ENCODE measurements around the gene MYH4. TPM values are rescaled to one million over a fixed set of nuclear protein-coding genes. Genes with fewer than 3 reads are reported as not detected.

MYH4 gene
- total RNA-seq, 4 donors from 2014 or later: 0.04 to 0.36 TPM; not detected in 2

DNA sequence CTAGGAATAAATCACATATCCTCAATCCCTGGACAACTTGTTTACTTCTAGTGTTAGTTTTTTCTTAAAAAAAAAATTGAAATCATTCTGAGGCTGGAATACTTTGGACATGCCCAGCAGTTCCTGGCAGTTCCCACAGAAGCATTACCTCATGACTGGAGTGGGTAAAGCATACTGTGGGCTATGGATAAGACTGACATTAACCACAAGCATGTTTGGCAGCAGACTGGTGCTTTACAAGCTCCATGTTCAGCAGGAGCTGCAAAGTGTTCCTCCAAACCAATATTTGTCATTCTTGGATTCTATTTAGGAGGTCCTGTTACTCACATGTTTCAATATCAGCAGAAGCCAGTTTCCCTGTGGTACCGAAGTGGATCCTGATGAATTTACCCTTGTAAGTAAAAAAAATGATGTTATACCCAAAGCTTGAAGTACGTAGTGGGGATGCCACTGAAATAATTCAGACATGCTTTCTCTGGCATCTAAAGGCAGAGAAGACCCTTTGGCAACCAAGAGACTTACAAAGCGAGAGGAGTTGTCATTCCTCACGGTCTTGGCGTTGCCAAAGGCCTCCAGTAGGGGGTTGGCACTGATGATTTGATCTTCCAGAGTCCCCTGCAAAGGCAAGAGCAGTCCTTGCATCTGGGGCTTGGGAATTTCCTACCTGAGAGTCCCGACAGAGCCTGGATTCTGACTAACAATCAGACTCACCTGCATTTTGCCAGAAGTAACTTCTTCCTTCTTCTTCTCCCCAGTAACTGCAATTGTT is 44.1 kb upstream of the MYH4 start:
- intact Hi-C loops (cut with DNase I; ENCODE audit: low total_unique reads): no loop called here

DNA sequence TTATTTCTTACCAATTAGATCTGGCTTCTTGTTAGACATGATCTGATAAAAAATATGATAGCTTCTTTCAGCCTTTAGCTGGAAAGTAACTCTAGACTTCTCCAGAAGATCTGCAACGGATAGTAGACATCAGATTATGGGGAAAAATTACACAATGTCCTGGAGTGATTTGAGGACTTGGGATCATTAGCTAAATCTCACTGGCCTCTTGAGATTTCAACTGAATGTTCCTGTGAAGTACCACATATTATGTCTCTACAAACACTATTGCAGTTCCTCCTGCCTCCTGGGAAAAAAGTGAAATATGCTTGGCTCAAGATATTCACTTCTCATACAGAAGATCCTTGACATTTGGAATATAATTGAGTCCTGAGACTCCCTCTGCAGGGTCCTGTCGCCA is 43.5 kb upstream of the MYH4 start:
- H3K9me3 ChIP-seq: no peaks in the 10 kb centered on the region
- TF ChIP-seq POLR2A (IDR thresholded peaks at IDR 0.05): no peak
- TF ChIP-seq CTCF (IDR thresholded peaks at IDR 0.05 in 4 of 5, conservative IDR thresholded peaks at IDR 0.05 in 1 of 5): no peak
- H3K36me3 ChIP-seq: no peaks in the 10 kb centered on the region
- H3K4me1 ChIP-seq: peaks cover 0 to 2% of the 10 kb centered on the region in 2 donors
- H3K4me3 ChIP-seq: no peak overlapping the region
- ATAC-seq: peak in 1 of 2 donors; percentile 27
- no peak for DNase-seq
- peak overlapping the region in 3 of 4 donors; percentile 73 to 82 (median 78) for H3K27ac ChIP-seq
- intact Hi-C loops (cut with DNase I; ENCODE audit: low total_unique reads): no loop called here
- in situ Hi-C loops (cut with MboI; ENCODE audit: low sequenced_read_pairs in 4 of 4): loop anchor here in 1 of 4 donors (10.0 kb wide), 1 partner anchor 102 kb away; no protein-coding TSS in a partner anchor
- no peaks in the 10 kb centered on the region for H3K27me3 ChIP-seq

More for the DNA sequence above, 44.1 kb upstream of the MYH4 start:
- no peaks in the 10 kb centered on the region for H3K9me3 ChIP-seq
- no peaks in the 10 kb centered on the region for H3K36me3 ChIP-seq
- H3K27me3 ChIP-seq: no peaks in the 10 kb centered on the region
- DNase-seq (peak; percentile 23 to 33), ATAC-seq (peak; percentile 65 to 79)
- peaks cover 0 to 2% of the 10 kb centered on the region in 2 donors for H3K4me1 ChIP-seq
- H3K4me3 ChIP-seq: peak overlapping the region in 1 of 4 donors; percentile 10
- peak overlapping the region in 3 of 4 donors; percentile 73 to 82 (median 78) for H3K27ac ChIP-seq
- TF ChIP-seq CTCF (IDR thresholded peaks at IDR 0.05 in 4 of 5, conservative IDR thresholded peaks at IDR 0.05 in 1 of 5) (peak in 1 of 5 experiments; percentile 9), POLR2A (IDR thresholded peaks at IDR 0.05) (no peak)
- in situ Hi-C loops (cut with MboI; ENCODE audit: low sequenced_read_pairs in 4 of 4): loop anchor here in 1 of 4 donors (10.0 kb wide), 1 partner anchor 101 kb away; no protein-coding TSS in a partner anchor

GRCh38 chr17:10499950-10500349 is 30.6 kb upstream of the MYH4 start:
- H3K4me3 ChIP-seq: no peak overlapping the region
- no peaks in the 10 kb centered on the region for H3K4me1 ChIP-seq
- DNase-seq (no peak), ATAC-seq (peak in 1 of 2 donors; percentile 65)
- intact Hi-C loops (cut with DNase I; ENCODE audit: low total_unique reads): no loop called here
- H3K9me3 ChIP-seq: no peaks in the 10 kb centered on the region
- in situ Hi-C loops (cut with MboI; ENCODE audit: low sequenced_read_pairs in 4 of 4): loop anchor here in 1 of 4 donors (25.0 kb wide), 1 partner anchor 113 kb away; no protein-coding TSS in a partner anchor
- H3K36me3 ChIP-seq: no peaks in the 10 kb centered on the region
- H3K27me3 ChIP-seq: no peaks in the 10 kb centered on the region
- TF ChIP-seq POLR2A (IDR thresholded peaks at IDR 0.05) (no peak), CTCF (IDR thresholded peaks at IDR 0.05 in 4 of 5, conservative IDR thresholded peaks at IDR 0.05 in 1 of 5) (no peak)
- H3K27ac ChIP-seq: peak overlapping the region in 2 of 4 donors; percentile 52 to 58

DNA sequence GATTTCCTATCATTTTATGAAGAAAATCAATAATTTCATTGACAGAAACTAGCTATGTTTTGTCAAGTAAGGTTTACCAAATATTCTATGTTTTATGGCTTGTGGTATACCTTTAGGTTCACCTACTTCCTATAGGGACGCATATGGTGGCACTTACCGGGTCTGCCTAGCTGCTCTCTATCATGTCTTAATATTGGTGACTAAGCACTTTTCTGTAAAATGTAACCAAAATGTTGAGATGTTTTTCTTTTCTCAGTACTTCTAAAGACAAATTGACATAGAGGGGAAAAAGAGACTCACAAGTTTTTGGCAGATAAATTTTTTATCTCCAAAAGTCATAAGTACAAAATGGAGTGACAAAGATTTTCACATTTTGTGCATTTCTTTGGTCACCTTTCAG is 22.6 kb upstream of the MYH4 start:
- no peaks in the 10 kb centered on the region for H3K4me1 ChIP-seq
- H3K27me3 ChIP-seq: no peaks in the 10 kb centered on the region
- no peak overlapping the region for H3K4me3 ChIP-seq
- intact Hi-C loops (cut with DNase I; ENCODE audit: low total_unique reads) (no loop called here), in situ Hi-C loops (cut with MboI; ENCODE audit: low sequenced_read_pairs in 4 of 4) (loop anchor here in 1 of 4 donors (25.0 kb wide), 1 partner anchor 105 kb away; no protein-coding TSS in a partner anchor)
- TF ChIP-seq POLR2A (IDR thresholded peaks at IDR 0.05): no peak
- no peak for TF ChIP-seq CTCF (IDR thresholded peaks at IDR 0.05 in 4 of 5, conservative IDR thresholded peaks at IDR 0.05 in 1 of 5)
- ATAC-seq: no peak
- no peaks in the 10 kb centered on the region for H3K36me3 ChIP-seq
- H3K9me3 ChIP-seq: no peaks in the 10 kb centered on the region
- H3K27ac ChIP-seq: peak overlapping the region in 1 of 4 donors; percentile 49
- DNase-seq: no peak

Measured in gastrocnemius medialis (tissue), 4 donors.